ENCODE data around the gene IRF2BP2.

GRCh38 chr1:234644928-234645327, 35.0 kb upstream of the IRF2BP2 start:
- TF ChIP-seq CTCF (IDR thresholded peaks at IDR 0.05; ENCODE audit: low read length): no peak
- no peak for TF ChIP-seq EZH2 (optimal IDR thresholded peaks at IDR 0.05; ENCODE audit: low read depth, low read length)
